ENCODE measurements around the gene GATM.

The GATM gene, protein sequence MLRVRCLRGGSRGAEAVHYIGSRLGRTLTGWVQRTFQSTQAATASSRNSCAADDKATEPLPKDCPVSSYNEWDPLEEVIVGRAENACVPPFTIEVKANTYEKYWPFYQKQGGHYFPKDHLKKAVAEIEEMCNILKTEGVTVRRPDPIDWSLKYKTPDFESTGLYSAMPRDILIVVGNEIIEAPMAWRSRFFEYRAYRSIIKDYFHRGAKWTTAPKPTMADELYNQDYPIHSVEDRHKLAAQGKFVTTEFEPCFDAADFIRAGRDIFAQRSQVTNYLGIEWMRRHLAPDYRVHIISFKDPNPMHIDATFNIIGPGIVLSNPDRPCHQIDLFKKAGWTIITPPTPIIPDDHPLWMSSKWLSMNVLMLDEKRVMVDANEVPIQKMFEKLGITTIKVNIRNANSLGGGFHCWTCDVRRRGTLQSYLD

DNA sequence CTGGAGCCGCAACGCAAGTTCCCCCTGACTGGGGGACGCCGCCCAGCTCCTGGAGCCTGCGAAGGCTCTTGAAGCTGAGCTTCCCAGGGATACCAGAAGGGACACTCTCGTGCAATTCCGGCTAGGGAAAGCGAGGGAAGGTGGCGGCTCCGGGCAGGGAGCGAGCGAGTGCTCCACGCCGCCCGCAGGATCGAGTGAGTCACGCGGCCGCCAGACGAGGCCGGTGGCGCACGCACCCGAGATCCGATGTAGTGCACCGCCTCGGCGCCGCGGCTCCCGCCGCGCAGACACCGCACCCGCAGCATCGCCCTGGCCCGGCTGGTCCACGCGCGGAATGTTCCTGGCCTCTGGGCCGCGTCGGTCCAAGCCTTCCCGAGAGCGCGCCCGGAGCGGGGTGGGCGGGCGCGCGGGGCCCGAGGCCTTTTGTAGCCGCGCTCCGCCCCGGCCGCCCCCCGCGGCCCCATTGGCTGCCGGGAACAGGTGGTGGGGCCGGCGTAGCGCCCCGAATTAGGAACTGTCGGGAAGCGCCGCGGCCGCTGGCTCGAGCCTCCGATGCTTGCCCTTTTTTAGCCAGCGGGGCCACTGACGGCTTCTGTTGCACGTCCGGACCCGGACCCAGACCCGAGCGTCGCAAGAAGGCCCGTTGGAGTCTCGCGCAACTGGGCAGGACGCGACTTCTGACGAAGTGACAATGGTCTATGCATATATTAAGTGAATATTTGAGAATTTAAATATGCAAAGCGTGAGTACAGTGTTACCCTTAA lies at the start of gene GATM:
Gene GATM, minus strand, starts transcription at position 396 of the 764 bp plus-strand sequence. Its CDS starts 91 bp downstream, at position 305.
- TF ChIP-seq, protein P1, sequence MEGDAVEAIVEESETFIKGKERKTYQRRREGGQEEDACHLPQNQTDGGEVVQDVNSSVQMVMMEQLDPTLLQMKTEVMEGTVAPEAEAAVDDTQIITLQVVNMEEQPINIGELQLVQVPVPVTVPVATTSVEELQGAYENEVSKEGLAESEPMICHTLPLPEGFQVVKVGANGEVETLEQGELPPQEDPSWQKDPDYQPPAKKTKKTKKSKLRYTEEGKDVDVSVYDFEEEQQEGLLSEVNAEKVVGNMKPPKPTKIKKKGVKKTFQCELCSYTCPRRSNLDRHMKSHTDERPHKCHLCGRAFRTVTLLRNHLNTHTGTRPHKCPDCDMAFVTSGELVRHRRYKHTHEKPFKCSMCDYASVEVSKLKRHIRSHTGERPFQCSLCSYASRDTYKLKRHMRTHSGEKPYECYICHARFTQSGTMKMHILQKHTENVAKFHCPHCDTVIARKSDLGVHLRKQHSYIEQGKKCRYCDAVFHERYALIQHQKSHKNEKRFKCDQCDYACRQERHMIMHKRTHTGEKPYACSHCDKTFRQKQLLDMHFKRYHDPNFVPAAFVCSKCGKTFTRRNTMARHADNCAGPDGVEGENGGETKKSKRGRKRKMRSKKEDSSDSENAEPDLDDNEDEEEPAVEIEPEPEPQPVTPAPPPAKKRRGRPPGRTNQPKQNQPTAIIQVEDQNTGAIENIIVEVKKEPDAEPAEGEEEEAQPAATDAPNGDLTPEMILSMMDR (conservative IDR thresholded peaks at IDR 0.05): no peak; the same call in 1 of the 2 replicates
- TF ChIP-seq ZFX (IDR thresholded peaks at IDR 0.05): no peak
- no peak within 1 kb of the TSS for H3K27ac ChIP-seq

DNA sequence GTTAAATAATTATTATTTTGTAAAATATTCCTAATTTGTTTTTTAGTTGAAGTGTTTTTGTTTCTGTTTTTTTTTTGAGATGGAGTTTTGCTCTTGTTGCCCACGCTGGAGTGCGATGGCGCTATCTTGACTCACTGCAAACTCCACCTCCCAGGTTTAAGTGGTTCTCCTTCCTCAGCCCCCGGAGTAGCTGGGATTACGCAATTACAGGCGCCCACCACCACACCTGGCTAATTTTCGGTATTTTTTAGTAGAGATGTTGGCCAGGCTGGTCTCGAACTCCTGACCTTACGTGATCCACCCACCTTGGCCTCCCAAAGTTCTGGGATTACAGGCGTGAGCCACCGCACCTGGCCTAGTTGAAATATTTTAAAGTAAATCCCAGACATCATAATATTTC lies 48.7 kb upstream of the GATM start:
- no peak overlapping the region for H3K27ac ChIP-seq
- no peak for TF ChIP-seq ZFX (IDR thresholded peaks at IDR 0.05)
- TF ChIP-seq, protein P1 (conservative IDR thresholded peaks at IDR 0.05): no peak

DNA sequence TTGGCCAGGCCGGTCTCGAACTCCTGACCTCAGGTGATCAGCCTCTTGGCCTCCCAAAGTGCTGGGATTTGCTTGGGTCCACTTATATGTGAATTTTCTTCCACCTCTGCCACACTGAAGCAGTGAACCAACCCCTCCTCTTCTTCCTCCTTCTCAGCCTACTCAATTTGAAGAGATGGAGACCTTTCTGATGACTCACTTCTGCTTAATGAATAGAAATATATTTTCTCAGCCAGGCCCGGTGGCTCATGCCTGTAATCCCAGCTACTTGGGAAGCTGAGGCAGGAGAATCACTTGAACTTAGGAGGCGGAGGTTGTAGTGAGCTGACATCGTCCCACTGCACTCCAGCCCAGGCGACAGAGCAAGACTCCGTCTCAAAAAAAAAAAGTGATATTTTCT lies 46.8 kb upstream of the GATM start:
- TF ChIP-seq, protein P1 (conservative IDR thresholded peaks at IDR 0.05): no peak
- no peak for TF ChIP-seq ZFX (IDR thresholded peaks at IDR 0.05)
- no peak overlapping the region for H3K27ac ChIP-seq

DNA sequence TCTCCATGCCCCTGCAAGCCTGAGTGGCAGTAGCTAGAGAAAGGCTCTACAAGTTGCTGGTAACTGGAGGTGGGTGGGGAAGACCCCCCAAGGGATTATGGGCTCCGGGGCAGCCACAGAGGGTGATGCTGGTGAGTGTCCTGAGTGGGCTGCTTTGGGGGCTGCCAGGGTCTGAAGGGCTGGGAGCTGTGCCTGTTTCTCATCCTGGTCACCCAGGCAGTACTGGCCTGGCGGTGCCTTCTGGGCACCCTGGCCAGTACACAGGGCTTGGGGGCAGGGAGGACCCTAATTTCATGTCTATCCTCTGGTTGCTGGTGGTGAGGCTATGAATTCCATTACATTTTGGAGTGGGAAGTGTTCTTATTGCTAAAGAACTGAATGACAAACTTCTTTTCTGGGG lies 46.1 kb upstream of the GATM start:
- no peak overlapping the region for H3K27ac ChIP-seq
- TF ChIP-seq ZFX (IDR thresholded peaks at IDR 0.05): no peak
- TF ChIP-seq, protein P1 (conservative IDR thresholded peaks at IDR 0.05): no peak

DNA sequence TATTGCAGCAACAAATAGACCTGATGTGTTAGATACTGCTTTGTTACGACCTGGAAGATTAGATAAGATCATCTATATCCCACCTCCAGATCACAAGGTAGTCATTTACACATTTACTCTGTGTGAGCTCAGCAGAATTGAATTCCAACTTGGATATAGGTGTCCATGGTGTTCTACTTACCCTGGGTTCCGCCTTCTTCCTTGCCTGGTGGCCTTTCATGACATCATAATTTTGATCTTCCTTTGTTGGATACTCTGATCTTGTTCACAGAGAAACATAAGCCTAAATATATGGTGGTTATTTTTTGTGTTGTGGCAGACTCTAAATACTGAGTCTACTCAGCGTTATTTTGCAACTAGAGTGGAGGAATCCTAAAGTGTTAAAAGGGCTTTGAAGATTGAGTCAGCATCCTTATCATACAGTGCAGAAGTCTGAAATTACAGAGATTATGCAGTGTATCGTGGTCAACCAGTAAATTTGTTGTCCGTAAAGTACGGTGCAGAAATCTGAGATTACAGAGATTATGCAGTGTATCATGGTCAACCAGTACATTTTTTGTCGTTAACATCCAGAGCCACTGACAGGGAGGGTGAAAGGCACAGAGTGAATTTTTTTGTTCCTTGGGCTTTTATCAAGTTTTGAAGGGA lies 39.1 kb upstream of the GATM start:
- H3K27ac ChIP-seq: no peak overlapping the region

DNA sequence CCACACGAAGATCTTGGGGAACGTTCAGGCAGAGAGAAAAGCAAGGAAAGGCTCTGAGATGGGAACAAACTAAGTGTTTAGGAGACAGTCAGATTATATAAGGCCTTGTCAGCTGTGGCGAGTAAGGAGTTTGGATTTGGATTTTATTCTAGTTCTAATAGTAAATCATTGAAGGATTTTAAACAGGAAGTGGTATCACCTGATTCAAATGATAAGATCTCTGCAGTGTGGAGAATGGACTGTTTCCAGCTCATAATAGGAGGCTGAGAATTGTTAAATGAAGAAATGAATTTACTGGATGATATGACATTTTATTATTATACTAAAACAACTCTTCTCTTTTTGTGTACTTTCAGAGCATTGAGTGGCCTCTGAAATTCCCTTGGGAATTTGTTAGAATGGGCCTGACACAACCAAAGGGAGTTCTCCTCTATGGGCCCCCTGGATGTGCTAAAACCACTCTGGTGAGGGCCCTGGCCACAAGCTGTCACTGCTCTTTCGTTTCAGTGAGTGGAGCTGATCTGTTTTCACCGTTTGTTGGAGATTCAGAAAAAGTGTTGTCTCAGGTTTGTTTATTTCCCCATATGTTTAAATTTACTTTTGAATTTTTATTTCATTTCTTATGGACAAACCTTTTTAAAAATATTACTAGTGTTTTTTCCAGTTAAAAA lies 36.0 kb upstream of the GATM start:
- H3K27ac ChIP-seq: no peak overlapping the region; the same call in 1 of the 2 replicates

More for the DNA sequence above, 39.1 kb upstream of the GATM start:
- TF ChIP-seq, protein P1 (conservative IDR thresholded peaks at IDR 0.05): no peak
- no peak for TF ChIP-seq ZFX (IDR thresholded peaks at IDR 0.05)

More for the DNA sequence above, 36.0 kb upstream of the GATM start:
- no peak for TF ChIP-seq ZFX (IDR thresholded peaks at IDR 0.05)
- TF ChIP-seq, protein P1 (conservative IDR thresholded peaks at IDR 0.05): no peak

Data from C4-2B (cell line).